Neuronal stem cell (in vitro differentiated cells): Measurements from ENCODE around the gene SEC61A2.

Source experiments
- DNase-seq: peaks from one replicate; pipeline ENCODE4 v3.0.0-alpha.2; 2013; ENCODE audit warnings: low spot score
- H2AFZ ChIP-seq: one replicate; pipeline ENCODE4 v1.6.1; 2013; ENCODE audit warnings: mild to moderate bottlenecking, low read length, inconsistent platforms
- H2AK5ac ChIP-seq: 2 replicates; pipeline ENCODE4 v1.6.1; 2013; ENCODE audit warnings: low read depth, mild to moderate bottlenecking, inconsistent platforms, low read length, moderate library complexity, mixed read lengths
- H2BK120ac ChIP-seq: 2 replicates; pipeline ENCODE4 v1.6.1; 2013; ENCODE audit warnings: low read depth, mild to moderate bottlenecking, inconsistent platforms, low read length, moderate library complexity, mixed read lengths
- H2BK12ac ChIP-seq: one replicate; pipeline ENCODE4 v1.6.1; 2013; ENCODE audit warnings: low read length, inconsistent platforms
- H2BK15ac ChIP-seq: 2 replicates; pipeline ENCODE4 v1.6.1; 2013; ENCODE audit warnings: mild to moderate bottlenecking, low read length, inconsistent platforms, mixed read lengths
- H2BK5ac ChIP-seq: one replicate; pipeline ENCODE4 v1.6.1; 2013; ENCODE audit warnings: inconsistent platforms, mild to moderate bottlenecking, low read length, moderate library complexity
- H3K14ac ChIP-seq: one replicate; pipeline ENCODE4 v1.6.1; 2013; ENCODE audit warnings: low read length, inconsistent platforms
- H3K18ac ChIP-seq: 2 replicates; pipeline ENCODE4 v1.6.1; 2013; ENCODE audit warnings: low read length, inconsistent platforms
- H3K23ac ChIP-seq: 2 replicates; pipeline ENCODE4 v1.6.1; 2013; ENCODE audit warnings: low read depth, mild to moderate bottlenecking, mixed read lengths, low read length, inconsistent platforms; ENCODE audit not compliant: poor library complexity
- H3K27ac ChIP-seq: replicated peaks from 3 replicates; pipeline ENCODE4 v1.5.1; 2013; ENCODE audit warnings: low read length, inconsistent platforms
- H3K27me3 ChIP-seq, 3 experiments: 2 replicates each; pipeline ENCODE4 v1.6.1; 2013; ENCODE audit warnings: low read length in 3 of 3, mild to moderate bottlenecking in 2 of 3, inconsistent platforms in 1 of 3, low read depth in 1 of 3, mixed read lengths in 1 of 3, moderate library complexity in 1 of 3; ENCODE audit not compliant: control insufficient read depth in 3 of 3, insufficient read depth in 3 of 3
- H3K36me3 ChIP-seq, 2 donors: replicated peaks in 1 of 2; 2 replicates each; pipeline ENCODE4 v1.6.1; 2013; ENCODE audit warnings: low read length in 2 of 2; ENCODE audit not compliant: control insufficient read depth in 2 of 2, insufficient read depth in 2 of 2
- H3K4ac ChIP-seq: 2 replicates; pipeline ENCODE4 v1.6.1; 2013; ENCODE audit warnings: inconsistent platforms, mild to moderate bottlenecking, low read length, moderate library complexity
- H3K4me1 ChIP-seq, 2 donors: 1 replicate in 1 of 2; 2 replicates in 1 of 2; pipeline ENCODE4 v1.6.1; 2013; ENCODE audit warnings: low read length in 2 of 2, low read depth in 1 of 2; ENCODE audit not compliant: control insufficient read depth in 2 of 2, insufficient read depth in 1 of 2
- H3K4me2 ChIP-seq: one replicate; pipeline ENCODE4 v1.6.1; 2013; ENCODE audit warnings: mild to moderate bottlenecking, low read length, inconsistent platforms; ENCODE audit not compliant: insufficient read depth, poor library complexity, severe bottlenecking
- H3K4me3 ChIP-seq, 2 donors: 2 replicates each; pipeline ENCODE4 v1.5.1; 2013; ENCODE audit warnings: low read length in 2 of 2, mild to moderate bottlenecking in 2 of 2, inconsistent platforms in 1 of 2, moderate library complexity in 1 of 2
- H3K79me1 ChIP-seq: one replicate; pipeline ENCODE4 v1.6.1; 2013; ENCODE audit warnings: low read depth, mild to moderate bottlenecking, inconsistent platforms, low read length, moderate library complexity
- H3K9ac ChIP-seq: one replicate; pipeline ENCODE4 v1.6.1; 2013; ENCODE audit warnings: mild to moderate bottlenecking, low read depth, low read length, inconsistent platforms; ENCODE audit not compliant: poor library complexity
- H3K9me3 ChIP-seq, 2 donors: replicated peaks in 1 of 2; 2 replicates each; pipeline versions ENCODE3 to v1.6.1; 2013; ENCODE audit warnings: low read length in 2 of 2, mild to moderate bottlenecking in 2 of 2, inconsistent platforms in 1 of 2, low read depth in 1 of 2, mixed read lengths in 1 of 2, moderate library complexity in 1 of 2; ENCODE audit not compliant: control insufficient read depth in 2 of 2, insufficient read depth in 1 of 2
- H4K8ac ChIP-seq: one replicate; pipeline ENCODE4 v1.6.1; 2013; ENCODE audit warnings: low read depth, mild to moderate bottlenecking, inconsistent platforms, low read length, moderate library complexity
- H4K91ac ChIP-seq: one replicate; pipeline ENCODE4 v1.6.1; 2013; ENCODE audit warnings: low read length, low read depth, mild to moderate bottlenecking, inconsistent platforms; ENCODE audit not compliant: poor library complexity
- WGBS, 2 donors: extraction: QIAGEN DNeasy Blood & Tissue Kit; methylation state at CpG; one replicate each; pipeline ENCODE4 v1.1.7; 2013; ENCODE audit warnings: missing lambda C conversion rate in 2 of 2, mixed read lengths in 1 of 2; ENCODE audit not compliant: insufficient read length in 2 of 2, insufficient replicate concordance in 1 of 2; ENCODE audit errors: extremely low coverage in 2 of 2; 5-methylcytosine and 5-hydroxymethylcytosine counted together

The SEC61A2 gene

DNA sequence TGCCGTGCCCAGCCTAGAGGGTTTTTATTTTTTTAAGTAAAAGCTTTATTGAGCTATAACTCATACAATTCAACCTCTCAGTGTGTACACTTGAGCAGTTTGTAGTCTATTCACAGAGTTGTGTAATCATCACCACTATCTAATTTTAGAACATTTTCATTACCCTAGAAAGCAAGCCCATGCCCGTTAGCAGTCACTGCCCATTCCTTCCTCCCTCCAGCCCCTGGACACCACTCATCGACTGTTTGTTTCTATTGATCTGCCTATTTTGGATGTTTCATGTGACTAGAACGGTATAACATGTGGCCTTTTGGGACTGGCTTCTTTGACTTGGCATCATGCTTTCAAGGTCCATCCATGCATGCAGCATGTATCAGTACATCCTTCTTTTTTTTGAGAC is 25.7 kb upstream of the SEC61A2 start:
- H3K23ac ChIP-seq: no peak overlapping the region
- DNase-seq: no peak
- no peak overlapping the region for H3K14ac ChIP-seq
- H3K27ac ChIP-seq: no peak overlapping the region
- H2BK5ac ChIP-seq: no peak overlapping the region
- no peak overlapping the region for H4K8ac ChIP-seq
- no peak overlapping the region for H2BK15ac ChIP-seq
- no peak overlapping the region for H2BK120ac ChIP-seq
- no peak overlapping the region for H2BK12ac ChIP-seq
- peaks cover 25 to 99% of the 10 kb centered on the region in 2 donors for H3K36me3 ChIP-seq
- no peaks in the 10 kb centered on the region for H3K27me3 ChIP-seq
- no peak overlapping the region for H3K9ac ChIP-seq
- no peak overlapping the region for H3K4me2 ChIP-seq
- no peak overlapping the region for H2AFZ ChIP-seq
- no peak overlapping the region for H4K91ac ChIP-seq
- H3K18ac ChIP-seq: no peak overlapping the region
- H3K4ac ChIP-seq: no peak overlapping the region
- no CpG with 5 or more reads among the region's 4 CpGs for WGBS, 2 donors
- peaks cover 0 to 2% of the 10 kb centered on the region in 2 donors for H3K9me3 ChIP-seq
- H3K4me3 ChIP-seq: no peak overlapping the region
- H3K79me1 ChIP-seq: peaks cover 2% of the 10 kb centered on the region
- no peak overlapping the region for H2AK5ac ChIP-seq
- H3K4me1 ChIP-seq: no peaks in the 10 kb centered on the region

DNA sequence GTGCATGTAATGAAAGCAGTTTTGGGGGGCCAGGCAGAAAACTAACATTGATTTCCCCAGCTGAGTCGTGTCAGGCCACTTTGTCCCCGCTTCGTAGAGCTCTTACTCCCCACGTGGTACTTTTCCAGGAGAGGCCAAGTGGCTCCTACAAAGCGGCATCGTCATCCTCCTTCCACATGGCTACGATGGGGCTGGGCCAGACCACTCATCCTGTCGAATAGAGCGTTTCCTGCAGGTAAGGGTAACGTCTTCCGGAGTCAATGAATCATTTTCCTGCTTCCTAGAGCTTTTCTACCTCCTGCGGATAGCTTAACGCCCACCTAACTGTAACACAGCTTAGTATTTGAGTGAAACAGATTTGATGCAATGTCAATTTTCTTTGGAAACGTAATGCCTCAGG is 21.7 kb upstream of the SEC61A2 start:
- Histone ChIP-seq H3K27ac (no peak overlapping the region), H3K9ac (no peak overlapping the region), H3K23ac (no peak overlapping the region), H2BK120ac (no peak overlapping the region), H3K79me1 (peaks cover 2% of the 10 kb centered on the region), H2BK5ac (no peak overlapping the region), H4K91ac (no peak overlapping the region), H2AK5ac (no peak overlapping the region), H3K4ac (no peak overlapping the region), H3K27me3 (no peaks in the 10 kb centered on the region), H3K9me3 (peaks cover 0 to 2% of the 10 kb centered on the region in 2 donors), H3K4me1 (no peaks in the 10 kb centered on the region), H2AFZ (no peak overlapping the region), H3K4me2 (no peak overlapping the region), H3K18ac (no peak overlapping the region), H3K36me3 (peaks cover 26 to 97% of the 10 kb centered on the region in 2 donors), H2BK15ac (no peak overlapping the region), H3K4me3 (no peak overlapping the region), H2BK12ac (no peak overlapping the region), H4K8ac (no peak overlapping the region), H3K14ac (no peak overlapping the region)
- no peak for DNase-seq
- WGBS, 2 donors: no CpG with 5 or more reads among the region's 14 CpGs

DNA sequence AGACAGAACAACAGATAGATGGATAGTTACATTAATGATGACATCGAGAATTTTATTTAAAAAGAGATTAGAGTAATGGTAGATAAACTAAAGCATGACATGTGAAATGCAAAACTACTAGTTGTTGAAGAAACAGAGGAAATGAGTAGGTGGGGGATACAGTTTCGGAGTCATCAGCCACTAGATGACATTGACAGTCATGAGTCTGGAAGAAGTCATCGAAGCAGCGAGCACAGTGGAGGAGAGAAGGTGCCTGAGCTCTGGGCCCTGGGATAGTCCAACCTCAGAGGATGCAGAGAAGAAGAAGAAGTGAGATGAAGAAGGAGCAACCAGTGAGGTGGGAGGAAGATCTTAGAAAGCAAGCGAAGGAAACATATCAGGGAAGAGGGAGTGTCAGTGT is 20.2 kb upstream of the SEC61A2 start:
- H2BK15ac ChIP-seq: no peak overlapping the region
- no peak overlapping the region for H2BK120ac ChIP-seq
- H4K8ac ChIP-seq: no peak overlapping the region
- no peak overlapping the region for H4K91ac ChIP-seq
- H3K4me2 ChIP-seq: no peak overlapping the region
- H3K9ac ChIP-seq: no peak overlapping the region
- DNase-seq: no peak
- H3K18ac ChIP-seq: no peak overlapping the region
- H3K79me1 ChIP-seq: peaks cover 2% of the 10 kb centered on the region
- no peak overlapping the region for H3K14ac ChIP-seq
- no peak overlapping the region for H2BK5ac ChIP-seq
- H3K27me3 ChIP-seq: no peaks in the 10 kb centered on the region
- H3K23ac ChIP-seq: no peak overlapping the region
- H3K4me3 ChIP-seq: no peak overlapping the region
- no peaks in the 10 kb centered on the region for H3K4me1 ChIP-seq
- peaks cover 24 to 97% of the 10 kb centered on the region in 2 donors for H3K36me3 ChIP-seq
- H2AFZ ChIP-seq: no peak overlapping the region
- WGBS, 2 donors: 100% methylated on average over 1 of the region's 5 CpGs
- no peak overlapping the region for H2AK5ac ChIP-seq
- no peak overlapping the region for H3K4ac ChIP-seq
- H2BK12ac ChIP-seq: no peak overlapping the region
- H3K27ac ChIP-seq: no peak overlapping the region
- peaks cover 0 to 2% of the 10 kb centered on the region in 2 donors for H3K9me3 ChIP-seq

GRCh38 chr10:12111528-12111927 is 17.9 kb upstream of the SEC61A2 start:
- no peak overlapping the region for H2BK12ac ChIP-seq
- H4K8ac ChIP-seq: no peak overlapping the region
- no peak overlapping the region for H3K4me3 ChIP-seq
- H3K4me2 ChIP-seq: no peak overlapping the region
- H3K36me3 ChIP-seq: peaks cover 19 to 88% of the 10 kb centered on the region in 2 donors
- no peak overlapping the region for H3K14ac ChIP-seq
- peaks cover 2% of the 10 kb centered on the region for H3K79me1 ChIP-seq
- no peak overlapping the region for H2BK15ac ChIP-seq
- DNase-seq: no peak
- H3K27me3 ChIP-seq: no peaks in the 10 kb centered on the region
- H3K4ac ChIP-seq: no peak overlapping the region
- H2BK120ac ChIP-seq: no peak overlapping the region
- no peak overlapping the region for H2AK5ac ChIP-seq
- no peak overlapping the region for H2BK5ac ChIP-seq
- H4K91ac ChIP-seq: no peak overlapping the region
- no peak overlapping the region for H3K27ac ChIP-seq
- H3K23ac ChIP-seq: no peak overlapping the region
- peaks cover 0 to 2% of the 10 kb centered on the region in 2 donors for H3K9me3 ChIP-seq
- H3K18ac ChIP-seq: no peak overlapping the region
- H2AFZ ChIP-seq: no peak overlapping the region
- no peak overlapping the region for H3K9ac ChIP-seq
- no peaks in the 10 kb centered on the region for H3K4me1 ChIP-seq
